Stimulated activated CD4-positive, alpha-beta T cell treated with anti-CD3 and anti-CD28 coated beads, Interleukin-4, amount 100 ng/mL, for 48 hours (primary cell): ENCODE data around the gene MNX1.

ENCODE experiments used
- DNase-seq, 2 donors: peaks; one replicate each; pipeline ENCODE4 v3.0.0-alpha.2; 2020; ENCODE audit warnings: low read depth in 2 of 2

Gene MNX1

DNA sequence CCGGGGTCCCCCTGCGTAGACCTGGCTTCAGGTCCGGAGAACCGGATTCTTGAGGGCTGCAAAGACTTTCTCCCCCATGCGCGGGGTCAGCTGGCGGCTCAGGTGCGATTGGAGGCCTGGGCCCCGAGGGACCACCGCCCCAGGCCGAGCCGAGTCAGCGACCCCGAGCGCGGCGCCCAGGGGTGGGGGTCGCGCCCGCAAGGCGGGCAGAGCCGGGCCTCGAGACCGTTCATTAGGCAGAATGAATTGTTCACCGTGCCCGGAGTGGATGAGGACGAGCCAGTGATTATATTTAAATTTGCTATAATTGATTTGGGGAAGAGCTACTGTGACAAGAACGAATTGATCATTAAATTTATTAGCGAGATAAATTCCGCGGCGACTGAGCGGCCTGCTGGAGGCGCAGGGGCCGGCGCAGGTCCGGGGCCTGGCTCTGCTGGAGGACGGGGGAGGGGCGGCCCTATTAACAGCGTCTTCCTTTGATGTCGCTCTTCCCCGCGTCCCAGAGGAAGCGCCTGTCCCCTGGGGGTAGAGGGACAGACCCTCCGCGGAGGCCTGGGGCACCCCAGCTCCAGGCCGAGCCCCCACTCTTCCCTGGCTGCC, 7.5 kb downstream of the MNX1 start:
- no peak for DNase-seq

- DNase-seq = no peak
Measured at GRCh38 chr7:157001920-157002818, 8.3 kb downstream of the MNX1 start.

- no peak for DNase-seq
Measured at GRCh38 chr7:157000741-157001653, 9.5 kb downstream of the MNX1 start.

DNA sequence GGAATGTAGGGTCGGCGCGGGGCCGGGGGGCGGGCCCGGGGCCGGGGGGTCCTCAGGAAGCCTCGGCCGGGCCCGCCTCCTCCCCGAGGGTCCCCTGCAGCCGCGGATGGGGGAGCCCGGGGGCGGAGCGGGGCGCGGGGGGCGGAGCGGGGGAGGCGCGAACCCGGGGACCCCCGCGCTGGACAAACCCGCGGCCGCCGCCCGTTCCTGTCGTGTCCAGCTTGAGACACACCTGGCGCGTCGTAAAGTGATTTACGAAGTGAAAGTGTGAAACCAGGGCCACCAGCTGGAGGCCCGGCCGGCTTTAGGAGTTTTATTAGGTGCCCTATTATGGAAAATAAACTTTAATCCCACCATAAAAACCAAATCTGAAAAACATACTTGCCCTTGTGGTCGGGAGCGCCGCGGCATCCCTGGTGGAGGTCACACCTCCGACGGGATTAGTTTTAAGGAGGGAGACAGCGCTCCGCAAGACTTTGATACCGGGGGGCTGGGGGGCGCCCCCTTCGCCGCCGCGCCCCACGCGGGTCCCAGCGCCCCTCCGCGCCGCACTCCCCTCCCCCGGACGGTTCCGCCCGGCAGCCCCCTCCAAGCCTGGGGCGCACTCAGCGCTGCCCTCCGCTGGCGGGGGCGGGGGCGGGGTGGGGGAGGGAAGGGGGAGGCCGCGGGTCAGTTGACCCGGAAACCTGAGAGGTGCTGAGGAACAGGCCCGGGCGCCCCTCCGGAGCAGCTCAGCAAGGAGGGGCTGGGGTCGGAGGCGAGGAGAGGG, 10.3 kb downstream of the MNX1 start:
- no peak for DNase-seq

DNA sequence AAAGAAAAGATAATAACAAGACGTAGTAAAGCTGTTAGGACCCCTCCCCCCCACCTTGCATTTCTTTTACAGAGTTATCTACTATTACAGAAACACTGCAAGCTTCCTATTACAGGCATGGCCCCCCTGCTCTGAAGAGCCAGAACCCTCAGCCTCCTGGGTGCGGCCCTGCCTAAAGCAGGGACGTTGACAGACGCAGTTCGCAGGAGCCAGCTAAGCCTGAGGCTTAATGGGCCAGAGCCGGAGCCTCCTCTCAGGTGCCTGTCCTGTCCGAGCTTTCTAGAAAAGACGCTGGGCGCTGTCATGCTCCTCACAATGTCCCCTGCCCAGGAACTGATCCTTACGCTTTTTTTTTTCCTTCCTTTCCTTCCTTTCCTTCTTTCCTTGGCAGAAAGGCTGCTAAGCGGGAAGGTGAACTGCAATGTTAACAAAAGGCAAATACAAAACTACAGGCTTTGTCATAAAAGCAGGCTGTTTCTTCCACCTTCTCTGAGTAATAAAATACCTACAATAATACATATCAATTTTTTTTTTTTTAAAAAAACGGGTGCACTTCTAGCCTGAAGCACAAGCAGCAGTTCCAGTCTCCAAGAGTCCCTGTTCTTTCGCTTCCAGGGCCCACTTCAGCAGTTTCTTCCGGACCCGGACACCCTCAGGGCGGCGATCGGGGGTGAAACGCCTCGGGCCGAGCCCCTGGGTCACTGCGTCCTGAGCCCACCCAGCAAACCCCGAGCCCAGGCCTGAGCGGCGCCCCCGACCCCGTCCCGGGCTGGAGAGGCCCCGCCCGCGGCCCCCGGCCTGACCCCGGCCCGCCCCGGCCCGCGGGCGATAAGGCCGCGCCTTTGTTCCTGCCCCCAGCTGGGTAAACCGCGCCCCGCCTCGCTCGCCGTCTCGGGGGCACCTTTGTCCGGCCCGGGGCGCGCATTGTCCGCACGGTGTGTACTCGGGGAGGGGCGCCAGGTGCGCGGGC, 11.2 kb downstream of the MNX1 start:
- no peak for DNase-seq

- DNase-seq = no peak
Measured at GRCh38 chr7:156994417-156994816, 16.0 kb downstream of the MNX1 start.

- no peak for DNase-seq
Measured at GRCh38 chr7:156993925-156994235, 16.6 kb downstream of the MNX1 start.

DNA sequence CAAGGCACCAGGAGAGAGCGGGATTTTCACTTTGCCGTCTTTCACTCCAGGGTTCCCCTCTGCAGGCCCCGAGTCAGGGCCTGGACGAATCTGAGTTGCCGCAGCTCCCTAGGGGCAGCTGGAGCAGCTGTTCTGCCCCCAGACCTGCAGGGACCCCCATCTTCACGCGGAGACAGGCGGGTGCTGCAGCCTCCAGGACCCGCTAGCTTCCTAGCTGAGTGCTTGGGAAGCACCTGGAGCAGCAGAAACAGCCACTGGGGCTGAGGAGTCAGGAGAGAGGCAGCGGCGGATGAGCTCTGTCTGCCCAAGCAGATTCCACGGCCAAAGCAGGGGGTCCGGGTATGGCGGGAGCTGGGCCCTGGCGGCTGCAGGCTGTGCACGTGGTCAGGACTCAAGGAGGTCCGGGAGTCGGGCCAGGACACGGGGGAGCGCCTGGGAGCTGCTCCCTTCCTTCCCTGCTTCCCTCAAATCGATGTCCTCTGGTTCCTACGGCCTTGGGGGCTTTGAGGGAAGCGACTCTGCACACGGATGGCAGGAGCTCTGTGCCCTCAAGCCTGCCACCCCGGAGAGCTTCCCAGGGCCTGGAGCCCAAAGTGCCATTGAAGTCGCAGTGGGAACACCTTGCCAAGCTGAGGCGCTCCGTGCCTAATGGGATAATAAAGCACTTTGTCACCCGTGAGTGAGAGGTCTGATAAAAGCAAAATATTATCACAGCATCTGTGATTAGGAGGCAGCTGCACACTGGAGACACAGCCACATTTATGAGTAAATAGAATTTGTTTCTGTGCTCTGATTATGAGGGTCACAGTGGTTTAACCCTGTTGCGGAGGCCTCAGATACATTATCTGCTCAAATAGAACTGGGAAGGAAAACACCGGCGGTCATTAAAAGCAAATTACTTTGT, 17.2 kb downstream of the MNX1 start:
- DNase-seq = no peak

- DNase-seq = no peak
Measured at GRCh38 chr7:156989766-156990535, 20.5 kb downstream of the MNX1 start.

- DNase-seq = no peak
Measured at GRCh38 chr7:156988343-156989185, 21.9 kb downstream of the MNX1 start.

- no peak for DNase-seq
Measured at GRCh38 chr7:156986378-156986777, 24.1 kb downstream of the MNX1 start.

DNA sequence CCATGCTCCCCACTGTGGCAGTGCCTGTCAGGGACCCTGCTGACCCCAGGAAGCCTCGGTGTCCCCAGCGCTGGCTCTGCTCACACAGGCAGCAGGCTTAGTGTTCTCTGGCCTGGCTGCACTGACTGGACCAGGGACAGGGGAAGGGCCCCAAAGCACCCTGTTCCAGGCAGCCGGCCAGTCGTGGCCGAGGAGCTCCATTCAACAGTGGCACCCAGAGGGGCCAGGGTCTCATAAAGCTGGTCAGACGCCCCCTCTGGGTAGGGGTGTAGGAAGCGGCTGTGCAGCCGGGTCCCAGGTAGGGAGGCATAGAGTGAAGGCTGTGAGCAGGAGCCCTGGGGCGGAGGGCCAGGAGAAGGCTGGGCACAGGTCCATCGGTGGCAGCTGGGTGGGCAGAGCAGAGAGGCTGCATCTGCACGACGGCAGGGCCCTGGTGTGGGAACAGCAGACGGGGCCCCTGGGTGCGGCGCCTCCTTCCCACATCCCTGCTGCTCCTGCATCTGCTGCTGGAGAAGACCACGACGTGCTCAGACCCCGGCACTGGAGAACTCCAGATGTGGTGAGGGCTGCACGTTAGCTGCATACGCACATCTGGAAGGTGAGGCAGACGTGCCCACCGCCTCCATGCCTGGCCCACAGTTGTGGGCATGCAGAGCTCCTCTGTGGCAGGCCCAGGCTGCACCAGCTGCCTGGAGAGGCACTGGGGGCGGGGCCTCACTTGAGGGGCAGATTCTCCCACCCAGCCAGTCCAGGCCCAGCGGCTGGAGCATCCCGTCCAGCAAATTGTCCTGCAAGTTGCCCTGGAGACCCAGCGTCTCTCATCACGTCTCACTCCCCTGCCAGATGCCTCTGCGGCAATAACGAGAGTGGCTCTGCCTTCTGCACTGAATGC, 25.1 kb downstream of the MNX1 start:
- DNase-seq = no peak

DNA sequence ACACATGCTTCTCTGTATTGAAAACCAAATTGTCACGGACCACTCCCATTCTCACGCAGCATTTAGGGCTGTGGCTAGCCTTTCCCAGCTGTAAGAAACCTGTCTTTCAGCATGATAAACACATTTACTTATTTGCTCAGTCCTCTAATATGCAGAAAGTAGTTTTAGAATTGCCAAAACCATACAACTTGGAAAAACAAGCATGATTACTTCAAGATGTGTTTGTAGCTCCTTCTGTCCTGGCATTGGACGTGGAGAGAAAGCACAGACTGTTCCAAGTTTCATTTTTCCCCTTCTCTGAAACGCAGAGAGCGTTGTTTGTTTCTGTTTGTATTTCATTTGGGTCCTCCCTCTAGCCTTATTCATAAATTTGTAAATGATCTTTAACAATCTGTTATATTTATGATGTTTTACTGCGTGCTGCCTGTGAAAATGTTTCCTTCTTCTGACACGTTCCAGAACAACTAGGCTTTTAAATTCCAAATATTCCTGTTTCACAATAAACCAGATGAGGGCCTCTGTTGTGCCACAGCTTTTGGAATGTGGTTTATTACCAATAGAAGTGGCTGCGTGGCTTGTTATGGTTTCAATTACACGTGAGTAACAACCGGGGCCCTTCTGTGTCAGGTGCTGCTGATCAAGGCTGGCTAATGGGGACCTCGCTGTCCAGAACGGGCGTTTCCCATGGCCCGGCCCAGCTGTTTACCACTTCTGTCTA, 26.1 kb downstream of the MNX1 start:
- DNase-seq = no peak

DNA sequence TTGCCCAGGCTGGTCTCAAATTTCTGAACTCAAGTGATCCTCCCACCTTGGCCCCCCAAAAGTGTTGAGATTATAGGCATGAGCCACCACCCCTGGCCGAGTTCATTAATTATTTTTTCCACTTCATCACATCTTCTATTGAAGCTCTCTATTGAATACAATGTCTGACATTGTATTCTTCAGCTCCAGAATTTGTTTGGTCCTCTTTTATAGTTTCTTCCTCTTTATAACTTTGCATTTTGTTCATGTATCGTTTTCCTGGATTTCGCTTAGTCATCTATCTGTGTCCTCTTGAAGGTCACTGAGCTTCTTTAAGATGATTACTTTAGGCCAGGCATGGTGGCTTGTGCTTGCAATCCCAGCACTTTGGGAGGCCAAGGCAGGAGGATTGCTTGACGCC, 30.8 kb downstream of the MNX1 start:
- DNase-seq = no peak

DNA sequence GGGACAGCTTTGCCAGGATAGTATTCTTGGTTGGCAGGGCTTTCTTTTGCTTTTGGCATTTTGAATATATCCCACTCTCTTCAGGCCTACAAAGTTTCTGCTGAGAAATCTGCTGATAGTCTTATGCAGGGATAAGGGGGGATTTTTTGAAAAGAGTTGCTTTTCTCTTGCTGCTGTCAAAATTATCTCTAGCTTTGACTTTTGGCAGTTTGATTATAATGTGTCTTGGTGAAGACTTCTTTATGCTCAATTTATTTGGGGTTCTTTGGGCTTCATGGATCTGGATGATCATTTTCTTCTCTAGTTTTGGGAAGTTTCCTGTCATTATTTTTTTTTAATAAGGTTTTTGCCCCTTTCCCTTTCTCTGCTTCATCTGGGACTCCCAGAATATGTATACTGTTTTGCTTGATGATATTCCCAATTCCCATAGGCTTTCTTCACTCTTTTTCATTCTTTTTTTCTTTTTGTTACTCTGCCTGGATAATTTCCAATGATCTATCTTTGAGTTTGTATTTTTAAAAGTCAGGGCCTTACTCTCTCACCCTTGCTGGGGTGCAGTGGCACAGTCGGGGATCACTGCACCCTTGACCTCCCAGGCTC, 31.4 kb downstream of the MNX1 start:
- DNase-seq = no peak

GRCh38 chr7:156975620-156976019, 34.8 kb downstream of the MNX1 start:
- no peak for DNase-seq
